ENCODE results near the gene ATAD3B. TPM values are rescaled to one million over a fixed set of nuclear protein-coding genes. Genes with fewer than 3 reads are reported as not detected.

ATAD3B gene
- total and polyA plus RNA-seq, 4 donors, result 6.4 to 14.3 (median 10.3) TPM

DNA sequence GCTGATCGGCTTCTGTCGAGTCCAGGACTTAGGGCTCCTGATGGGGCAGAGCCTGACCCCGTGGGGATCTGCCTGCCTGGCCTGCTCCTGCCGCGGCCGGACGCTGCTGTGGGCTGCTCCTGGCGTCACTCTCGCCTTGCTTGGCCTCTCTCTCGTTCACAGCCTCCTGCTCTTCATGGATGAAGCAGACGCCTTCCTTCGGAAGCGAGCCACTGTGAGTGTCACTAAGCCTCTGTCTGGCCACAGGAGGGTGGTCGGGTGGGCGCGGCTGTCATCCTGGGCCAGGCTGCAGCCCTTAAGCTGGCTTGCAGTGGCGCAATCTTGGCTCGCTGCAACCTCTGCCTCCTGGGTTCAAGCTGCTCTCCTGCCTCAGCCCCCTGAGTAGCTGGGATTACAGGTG is 16.1 kb downstream of the ATAD3B start:
- H3K9ac ChIP-seq (ENCODE audit: low read depth in 1 of 2, low read length in 2 of 2), result no peak overlapping the region
- TF ChIP-seq FOXA2 (IDR thresholded peaks at IDR 0.05), result no peak
- WGBS, result 96% methylated on average over 18 of the region's 18 CpGs
- no peaks in the 10 kb centered on the region for H3K9me3 ChIP-seq (ENCODE audit: control insufficient read depth in 4 of 4, low read length in 3 of 4)
- no peak overlapping the region for H3K27ac ChIP-seq (ENCODE audit: low read depth in 1 of 2, low read length in 2 of 2)
- DNase-seq (ENCODE audit: low spot score), result no peak
- peaks cover 17 to 45% (median 21%) of the 10 kb centered on the region in 4 donors for H3K36me3 ChIP-seq (ENCODE audit: control insufficient read depth in 4 of 4, insufficient read depth in 3 of 4, low read depth in 1 of 4, low read length in 3 of 4)
- no peak overlapping the region for H3K4me3 ChIP-seq (ENCODE audit: low read depth in 1 of 3, low read length in 3 of 3)
- H3K4me1 ChIP-seq (ENCODE audit: control insufficient read depth in 4 of 4, insufficient read depth in 4 of 4, low read length in 3 of 4), result peaks cover 3 to 12% (median 5%) of the 10 kb centered on the region in 4 donors
- H3K27me3 ChIP-seq (ENCODE audit: control insufficient read depth in 4 of 4, insufficient read depth in 4 of 4, low read length in 3 of 4), result no peaks in the 10 kb centered on the region

DNA sequence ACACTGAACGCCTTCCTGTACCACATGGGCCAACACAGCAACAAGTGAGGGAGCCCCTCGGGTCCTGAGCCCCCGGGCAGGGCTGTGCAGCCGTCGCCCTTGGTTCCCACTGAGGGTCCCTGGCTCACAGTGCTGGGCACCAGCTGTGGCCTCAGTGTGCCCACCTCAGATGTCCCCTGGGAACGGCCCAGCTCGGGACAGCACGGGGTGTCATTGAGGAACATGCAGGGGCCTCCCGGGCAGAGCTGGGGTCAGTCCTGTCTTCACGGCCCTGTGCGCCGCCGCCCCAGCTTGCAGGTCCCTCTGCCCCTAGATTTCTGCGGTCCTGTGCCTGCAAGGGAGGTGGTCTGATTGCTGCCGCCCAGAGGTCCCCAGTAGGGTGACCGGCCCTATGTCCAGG is 17.7 kb downstream of the ATAD3B start:
- Histone ChIP-seq H3K36me3 (ENCODE audit: control insufficient read depth in 4 of 4, insufficient read depth in 3 of 4, low read depth in 1 of 4, low read length in 3 of 4) (peaks cover 15 to 37% (median 18%) of the 10 kb centered on the region in 4 donors), H3K9me3 (ENCODE audit: control insufficient read depth in 4 of 4, low read length in 3 of 4) (no peaks in the 10 kb centered on the region), H3K27me3 (ENCODE audit: control insufficient read depth in 4 of 4, insufficient read depth in 4 of 4, low read length in 3 of 4) (no peaks in the 10 kb centered on the region), H3K9ac (ENCODE audit: low read depth in 1 of 2, low read length in 2 of 2) (no peak overlapping the region), H3K4me1 (ENCODE audit: control insufficient read depth in 4 of 4, insufficient read depth in 4 of 4, low read length in 3 of 4) (peaks cover 3 to 12% (median 5%) of the 10 kb centered on the region in 4 donors), H3K4me3 (ENCODE audit: low read depth in 1 of 3, low read length in 3 of 3) (no peak overlapping the region), H3K27ac (ENCODE audit: low read depth in 1 of 2, low read length in 2 of 2) (no peak overlapping the region)
- 97% methylated on average over 16 of the region's 16 CpGs for WGBS
- TF ChIP-seq HNF4A (conservative IDR thresholded peaks at IDR 0.05), result no peak
- TF ChIP-seq, protein P1, sequence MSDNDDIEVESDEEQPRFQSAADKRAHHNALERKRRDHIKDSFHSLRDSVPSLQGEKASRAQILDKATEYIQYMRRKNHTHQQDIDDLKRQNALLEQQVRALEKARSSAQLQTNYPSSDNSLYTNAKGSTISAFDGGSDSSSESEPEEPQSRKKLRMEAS (IDR thresholded peaks at IDR 0.05), result no peak
- TF ChIP-seq RXRA (IDR thresholded peaks at IDR 0.05), result no peak
- no peak for TF ChIP-seq SP1 (IDR thresholded peaks at IDR 0.05)
- no peak for TF ChIP-seq EGR1 (IDR thresholded peaks at IDR 0.05; ENCODE audit: low read depth in 2 of 2)
- TF ChIP-seq FOXA2 (IDR thresholded peaks at IDR 0.05), result no peak
- TF ChIP-seq, protein P2, sequence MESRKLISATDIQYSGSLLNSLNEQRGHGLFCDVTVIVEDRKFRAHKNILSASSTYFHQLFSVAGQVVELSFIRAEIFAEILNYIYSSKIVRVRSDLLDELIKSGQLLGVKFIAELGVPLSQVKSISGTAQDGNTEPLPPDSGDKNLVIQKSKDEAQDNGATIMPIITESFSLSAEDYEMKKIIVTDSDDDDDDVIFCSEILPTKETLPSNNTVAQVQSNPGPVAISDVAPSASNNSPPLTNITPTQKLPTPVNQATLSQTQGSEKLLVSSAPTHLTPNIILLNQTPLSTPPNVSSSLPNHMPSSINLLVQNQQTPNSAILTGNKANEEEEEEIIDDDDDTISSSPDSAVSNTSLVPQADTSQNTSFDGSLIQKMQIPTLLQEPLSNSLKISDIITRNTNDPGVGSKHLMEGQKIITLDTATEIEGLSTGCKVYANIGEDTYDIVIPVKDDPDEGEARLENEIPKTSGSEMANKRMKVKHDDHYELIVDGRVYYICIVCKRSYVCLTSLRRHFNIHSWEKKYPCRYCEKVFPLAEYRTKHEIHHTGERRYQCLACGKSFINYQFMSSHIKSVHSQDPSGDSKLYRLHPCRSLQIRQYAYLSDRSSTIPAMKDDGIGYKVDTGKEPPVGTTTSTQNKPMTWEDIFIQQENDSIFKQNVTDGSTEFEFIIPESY (IDR thresholded peaks at IDR 0.05), result no peak
- no peak for TF ChIP-seq TAF1 (conservative IDR thresholded peaks at IDR 0.05)
- TF ChIP-seq FOXA1 (IDR thresholded peaks at IDR 0.05), result no peak
- TF ChIP-seq, protein P3, sequence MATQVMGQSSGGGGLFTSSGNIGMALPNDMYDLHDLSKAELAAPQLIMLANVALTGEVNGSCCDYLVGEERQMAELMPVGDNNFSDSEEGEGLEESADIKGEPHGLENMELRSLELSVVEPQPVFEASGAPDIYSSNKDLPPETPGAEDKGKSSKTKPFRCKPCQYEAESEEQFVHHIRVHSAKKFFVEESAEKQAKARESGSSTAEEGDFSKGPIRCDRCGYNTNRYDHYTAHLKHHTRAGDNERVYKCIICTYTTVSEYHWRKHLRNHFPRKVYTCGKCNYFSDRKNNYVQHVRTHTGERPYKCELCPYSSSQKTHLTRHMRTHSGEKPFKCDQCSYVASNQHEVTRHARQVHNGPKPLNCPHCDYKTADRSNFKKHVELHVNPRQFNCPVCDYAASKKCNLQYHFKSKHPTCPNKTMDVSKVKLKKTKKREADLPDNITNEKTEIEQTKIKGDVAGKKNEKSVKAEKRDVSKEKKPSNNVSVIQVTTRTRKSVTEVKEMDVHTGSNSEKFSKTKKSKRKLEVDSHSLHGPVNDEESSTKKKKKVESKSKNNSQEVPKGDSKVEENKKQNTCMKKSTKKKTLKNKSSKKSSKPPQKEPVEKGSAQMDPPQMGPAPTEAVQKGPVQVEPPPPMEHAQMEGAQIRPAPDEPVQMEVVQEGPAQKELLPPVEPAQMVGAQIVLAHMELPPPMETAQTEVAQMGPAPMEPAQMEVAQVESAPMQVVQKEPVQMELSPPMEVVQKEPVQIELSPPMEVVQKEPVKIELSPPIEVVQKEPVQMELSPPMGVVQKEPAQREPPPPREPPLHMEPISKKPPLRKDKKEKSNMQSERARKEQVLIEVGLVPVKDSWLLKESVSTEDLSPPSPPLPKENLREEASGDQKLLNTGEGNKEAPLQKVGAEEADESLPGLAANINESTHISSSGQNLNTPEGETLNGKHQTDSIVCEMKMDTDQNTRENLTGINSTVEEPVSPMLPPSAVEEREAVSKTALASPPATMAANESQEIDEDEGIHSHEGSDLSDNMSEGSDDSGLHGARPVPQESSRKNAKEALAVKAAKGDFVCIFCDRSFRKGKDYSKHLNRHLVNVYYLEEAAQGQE (IDR thresholded peaks at IDR 0.05), result no peak
- TF ChIP-seq YY1 (IDR thresholded peaks at IDR 0.05), result no peak
- TF ChIP-seq, protein P4, sequence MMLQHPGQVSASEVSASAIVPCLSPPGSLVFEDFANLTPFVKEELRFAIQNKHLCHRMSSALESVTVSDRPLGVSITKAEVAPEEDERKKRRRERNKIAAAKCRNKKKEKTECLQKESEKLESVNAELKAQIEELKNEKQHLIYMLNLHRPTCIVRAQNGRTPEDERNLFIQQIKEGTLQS (IDR thresholded peaks at IDR 0.05), result no peak
- no peak for TF ChIP-seq NR2F2 (IDR thresholded peaks at IDR 0.05)
- no peak for TF ChIP-seq RAD21 (IDR thresholded peaks at IDR 0.05)
- no peak for TF ChIP-seq GABPA (IDR thresholded peaks at IDR 0.05 in 1 of 2, conservative IDR thresholded peaks at IDR 0.05 in 1 of 2)
- DNase-seq (ENCODE audit: low spot score), result no peak

Measured in liver (tissue), 9 donors.